ENCODE results near the gene PLEKHA1.

Gene PLEKHA1

DNA sequence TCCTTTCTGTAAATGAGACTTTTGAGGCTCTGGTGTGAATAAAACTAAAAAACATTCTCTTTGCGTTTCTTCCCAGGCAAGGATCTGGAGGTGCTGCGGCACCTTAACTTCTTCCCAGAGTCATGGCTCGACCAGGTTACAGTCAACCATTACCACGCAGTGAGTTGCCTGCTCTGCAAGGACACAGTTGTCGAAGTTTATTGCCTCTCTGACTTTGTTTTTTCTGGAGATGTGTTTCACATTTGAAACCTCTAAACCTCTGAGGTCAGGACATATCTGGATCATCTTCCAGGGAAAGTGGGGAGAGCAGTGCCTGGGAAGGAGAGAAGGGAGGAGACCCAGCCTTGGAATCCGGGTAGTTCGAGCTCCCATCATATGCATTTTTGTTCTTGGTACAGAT is 43.4 kb upstream of the PLEKHA1 start:
- TF ChIP-seq, protein P1, sequence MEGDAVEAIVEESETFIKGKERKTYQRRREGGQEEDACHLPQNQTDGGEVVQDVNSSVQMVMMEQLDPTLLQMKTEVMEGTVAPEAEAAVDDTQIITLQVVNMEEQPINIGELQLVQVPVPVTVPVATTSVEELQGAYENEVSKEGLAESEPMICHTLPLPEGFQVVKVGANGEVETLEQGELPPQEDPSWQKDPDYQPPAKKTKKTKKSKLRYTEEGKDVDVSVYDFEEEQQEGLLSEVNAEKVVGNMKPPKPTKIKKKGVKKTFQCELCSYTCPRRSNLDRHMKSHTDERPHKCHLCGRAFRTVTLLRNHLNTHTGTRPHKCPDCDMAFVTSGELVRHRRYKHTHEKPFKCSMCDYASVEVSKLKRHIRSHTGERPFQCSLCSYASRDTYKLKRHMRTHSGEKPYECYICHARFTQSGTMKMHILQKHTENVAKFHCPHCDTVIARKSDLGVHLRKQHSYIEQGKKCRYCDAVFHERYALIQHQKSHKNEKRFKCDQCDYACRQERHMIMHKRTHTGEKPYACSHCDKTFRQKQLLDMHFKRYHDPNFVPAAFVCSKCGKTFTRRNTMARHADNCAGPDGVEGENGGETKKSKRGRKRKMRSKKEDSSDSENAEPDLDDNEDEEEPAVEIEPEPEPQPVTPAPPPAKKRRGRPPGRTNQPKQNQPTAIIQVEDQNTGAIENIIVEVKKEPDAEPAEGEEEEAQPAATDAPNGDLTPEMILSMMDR (IDR thresholded peaks at IDR 0.05; ENCODE audit: extremely low read depth, missing control alignments): no peak
- no peak for DNase-seq (ENCODE audit: low spot score)

DNA sequence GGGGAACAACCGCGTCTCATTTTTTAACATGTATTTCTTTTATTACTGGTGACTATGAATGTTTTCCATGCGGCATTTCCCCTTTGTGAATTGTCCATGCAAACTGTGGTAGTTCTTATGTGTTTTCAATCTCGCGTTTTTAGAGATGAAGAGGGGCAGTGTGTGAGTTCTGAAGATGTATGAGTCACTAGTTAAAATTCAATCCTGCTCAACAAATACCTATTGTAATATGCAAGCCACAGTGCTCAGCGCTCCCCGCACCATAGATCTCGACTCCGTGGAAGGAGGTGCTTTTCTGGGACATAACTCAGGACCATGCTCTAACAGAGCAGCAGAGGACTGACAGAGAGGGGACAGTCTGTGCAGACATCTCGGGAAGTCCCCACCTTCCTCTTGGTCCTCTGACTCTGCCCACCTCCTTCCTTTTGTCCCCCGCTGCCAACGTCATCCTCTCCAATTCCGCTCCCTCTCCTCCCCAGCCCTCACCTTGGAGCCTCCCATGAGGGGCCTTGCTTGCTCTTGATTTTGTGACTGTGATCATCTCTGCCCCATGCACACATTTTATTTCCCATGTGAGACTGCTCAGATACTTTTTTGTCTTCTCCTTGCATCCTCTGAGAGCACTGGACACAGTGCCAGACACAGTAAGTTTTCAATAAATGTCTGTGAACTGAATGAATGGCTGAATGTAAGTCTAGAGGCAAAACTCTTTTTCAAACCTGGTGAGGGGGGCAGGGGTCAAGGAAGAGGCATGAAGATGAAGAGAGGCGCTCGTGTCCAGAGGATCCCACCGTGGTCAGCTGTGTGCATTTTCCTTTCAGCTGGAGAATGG is 42.7 kb upstream of the PLEKHA1 start:
- TF ChIP-seq, protein P1 (IDR thresholded peaks at IDR 0.05; ENCODE audit: extremely low read depth, missing control alignments): no peak

DNA sequence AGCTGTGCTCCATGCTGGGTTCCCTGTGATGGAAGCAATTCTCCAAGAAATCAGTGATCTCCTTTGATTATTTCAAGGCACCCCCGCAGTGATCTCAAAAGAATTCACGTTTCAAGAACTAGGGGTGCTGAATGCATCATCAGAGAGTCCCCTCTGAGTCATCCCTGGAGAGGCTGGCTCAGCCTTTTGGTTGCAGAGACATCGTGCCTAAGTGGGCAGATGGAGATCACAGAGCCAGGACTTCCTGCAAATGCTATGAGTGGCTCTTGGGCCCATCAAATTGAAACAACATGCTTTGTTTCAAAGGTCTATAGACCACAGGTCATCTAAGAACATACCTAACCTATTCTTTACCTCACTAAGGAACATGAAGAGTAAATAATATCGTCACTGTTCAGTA is 41.5 kb upstream of the PLEKHA1 start:
- TF ChIP-seq, protein P1 (IDR thresholded peaks at IDR 0.05; ENCODE audit: extremely low read depth, missing control alignments): no peak
- no peak for DNase-seq (ENCODE audit: low spot score)

More for the DNA sequence above, 42.7 kb upstream of the PLEKHA1 start:
- DNase-seq (ENCODE audit: low spot score): no peak

DNA sequence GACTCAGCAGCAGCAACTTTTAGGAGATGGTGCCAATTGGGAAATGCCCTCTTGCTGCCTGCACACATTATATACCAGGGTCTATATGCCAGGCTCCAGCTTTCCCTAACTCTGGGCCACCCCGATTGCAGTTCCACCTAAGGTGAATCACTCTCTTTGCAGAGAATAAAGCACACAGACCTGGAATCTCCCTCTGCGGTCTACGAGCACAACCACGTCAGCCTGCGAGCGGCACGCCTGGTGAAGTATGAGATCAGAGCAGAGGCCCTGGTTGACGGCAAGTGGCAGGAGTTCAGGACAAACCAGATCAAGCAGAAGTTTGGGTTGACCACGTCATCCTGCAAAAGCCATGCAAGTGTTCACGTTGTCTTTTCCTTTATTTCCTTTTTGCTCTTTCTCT is 38.2 kb upstream of the PLEKHA1 start:
- TF ChIP-seq, protein P1 (IDR thresholded peaks at IDR 0.05; ENCODE audit: extremely low read depth, missing control alignments): no peak
- DNase-seq (ENCODE audit: low spot score): no peak

DNA sequence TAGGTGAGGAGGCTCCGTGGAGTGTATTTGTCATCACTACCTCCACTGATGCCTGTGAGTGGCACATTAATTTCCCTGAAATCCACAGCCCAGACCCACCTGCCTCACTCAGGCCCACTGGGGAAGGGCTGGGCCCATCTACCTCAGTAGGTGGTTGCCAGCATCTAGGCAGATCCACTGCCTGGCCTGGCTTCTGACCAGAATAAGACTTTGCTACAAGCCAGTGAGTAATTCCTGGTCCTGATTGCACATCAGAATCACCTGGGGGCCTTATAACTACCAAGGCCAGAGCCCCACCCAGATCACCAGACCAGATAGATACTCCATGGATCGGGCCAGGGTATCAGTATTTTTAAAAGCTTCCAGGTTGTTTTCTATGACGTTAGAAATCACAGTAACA is 37.5 kb upstream of the PLEKHA1 start:
- TF ChIP-seq, protein P1 (IDR thresholded peaks at IDR 0.05; ENCODE audit: extremely low read depth, missing control alignments): no peak
- no peak for DNase-seq (ENCODE audit: low spot score)

DNA sequence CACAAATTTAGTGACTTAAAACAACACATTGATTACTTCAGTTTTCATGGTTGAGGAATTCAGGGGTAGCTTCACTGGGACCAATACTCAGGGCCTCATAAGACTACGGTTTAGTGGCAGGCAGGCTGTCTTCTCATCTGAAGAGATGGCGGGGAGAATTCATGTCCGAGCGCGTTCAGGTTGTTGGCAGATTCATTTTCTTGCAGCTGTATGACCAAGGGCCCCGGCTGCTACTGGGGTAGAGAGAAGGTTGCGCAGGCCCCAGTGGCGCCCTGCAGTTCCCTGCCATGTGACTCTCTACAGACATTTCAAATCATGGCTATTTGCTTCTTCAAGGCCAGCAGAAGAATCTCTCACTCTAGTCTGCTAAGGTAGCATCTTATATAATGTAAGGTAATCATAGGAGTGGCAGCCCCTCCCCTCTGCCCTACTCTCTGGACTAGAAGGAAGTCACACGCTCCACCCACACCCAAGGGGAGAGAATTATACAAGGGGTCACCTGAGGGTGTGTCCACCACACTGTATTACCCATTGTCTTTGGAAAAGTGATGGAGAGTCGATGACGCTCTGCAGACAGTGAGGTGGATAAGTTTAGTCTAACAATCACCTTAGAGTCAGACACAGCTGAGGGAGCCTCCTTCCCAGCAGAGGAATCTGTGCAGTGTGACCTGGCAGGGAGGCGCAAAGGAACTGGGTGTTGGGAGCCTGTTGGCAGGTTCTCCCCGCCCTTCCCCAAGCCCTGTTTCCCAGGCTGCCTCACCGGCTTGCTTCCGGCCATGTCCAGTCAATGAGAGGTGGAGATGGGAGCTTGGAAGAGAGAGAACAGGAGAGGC is 35.7 kb upstream of the PLEKHA1 start:
- DNase-seq (ENCODE audit: low spot score): no peak
- TF ChIP-seq, protein P1 (IDR thresholded peaks at IDR 0.05; ENCODE audit: extremely low read depth, missing control alignments): no peak

All from GM20000 (cell line).